Neural crest cell (in vitro differentiated cells): ENCODE data around the gene PLA2G4A. TPM values are rescaled to one million over a fixed set of nuclear protein-coding genes. Genes with fewer than 3 reads are reported as not detected.

Experiments used
- DNase-seq: peaks from one replicate; pipeline ENCODE4 v3.0.0; 2021; ENCODE audit warnings: low read depth, mixed read lengths, low spot score
- H3K27ac Mint-ChIP-seq: one replicate; pipeline ENCODE4 v1.8.0; 2021; ENCODE audit warnings: mild to moderate bottlenecking, mixed read lengths; ENCODE audit not compliant: unreplicated experiment
- H3K27me3 Mint-ChIP-seq: 2 replicates; pipeline ENCODE4 v1.8.0; 2021; ENCODE audit warnings: low read depth, mild to moderate bottlenecking, mixed read lengths
- H3K36me3 Mint-ChIP-seq: 2 replicates; pipeline ENCODE4 v1.8.0; 2021; ENCODE audit warnings: low read depth, mild to moderate bottlenecking, mixed read lengths
- H3K4me1 Mint-ChIP-seq: 2 replicates; pipeline ENCODE4 v1.8.0; 2021; ENCODE audit warnings: mixed read lengths
- H3K4me3 Mint-ChIP-seq: one replicate; pipeline ENCODE4 v1.8.0; 2021; ENCODE audit warnings: mild to moderate bottlenecking, mixed read lengths
- H3K9me3 Mint-ChIP-seq: 2 replicates; pipeline ENCODE4 v1.8.0; 2021; ENCODE audit warnings: mixed read lengths
- CTCF ChIP-seq: fragments of 200-600 bp; sonication (generic); conservative IDR thresholded peaks from 2 replicates; pipeline ENCODE4 v1.5.0; 2021; ENCODE audit warnings: antibody characterized with exemption, mild to moderate bottlenecking
- total RNA-seq: library from RNA; stranded (reverse); gene quantifications from 2 replicates; pipeline ENCODE4 v1.2.1, GENCODE V29; 2021

The PLA2G4A gene
- total RNA-seq, 1 donor from 2014 or later: 4.5 TPM

DNA sequence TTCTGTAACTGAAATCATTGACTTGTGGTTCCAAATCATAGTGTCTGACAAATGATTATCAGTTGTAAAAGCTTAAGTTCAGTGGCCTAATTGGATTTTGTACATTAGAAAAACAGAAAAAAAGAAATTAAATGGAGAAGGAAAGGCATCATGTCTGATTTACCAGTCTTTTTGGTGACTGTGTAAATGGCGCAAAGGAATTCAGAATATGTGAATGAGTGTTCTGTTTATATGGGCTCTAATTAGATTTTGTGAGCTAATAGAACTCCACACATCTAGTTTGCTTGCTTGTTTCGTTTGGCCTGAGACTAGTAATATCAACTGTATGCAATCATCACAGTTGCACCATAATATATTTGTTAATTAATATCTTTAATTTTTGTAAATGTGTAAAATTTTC, 151.7 kb downstream of the PLA2G4A start:
- Mint-ChIP-seq H3K4me1 (peaks cover 9% of the 10 kb centered on the region), H3K36me3 (peaks cover 4% of the 10 kb centered on the region), H3K27me3 (no peaks in the 10 kb centered on the region), H3K27ac (no peak overlapping the region), H3K4me3 (no peak overlapping the region), H3K9me3 (peaks cover 3% of the 10 kb centered on the region)
- no peak for TF ChIP-seq CTCF
- DNase-seq: no peak

GRCh38 chr1:186982116-186982515, 153.4 kb downstream of the PLA2G4A start:
- no peak for DNase-seq
- H3K36me3 Mint-ChIP-seq: peaks cover 4% of the 10 kb centered on the region
- TF ChIP-seq CTCF: no peak
- H3K4me3 Mint-ChIP-seq: no peak overlapping the region
- peaks cover 13% of the 10 kb centered on the region for H3K4me1 Mint-ChIP-seq
- H3K27me3 Mint-ChIP-seq: no peaks in the 10 kb centered on the region
- H3K27ac Mint-ChIP-seq: no peak overlapping the region
- H3K9me3 Mint-ChIP-seq: peaks cover 3% of the 10 kb centered on the region

GRCh38 chr1:186983327-186983726, 154.6 kb downstream of the PLA2G4A start:
- no peak for DNase-seq
- Mint-ChIP-seq H3K4me3 (no peak overlapping the region), H3K36me3 (peaks cover 4% of the 10 kb centered on the region), H3K9me3 (peaks cover 3% of the 10 kb centered on the region), H3K27me3 (no peaks in the 10 kb centered on the region), H3K27ac (no peak overlapping the region), H3K4me1 (peaks cover 8% of the 10 kb centered on the region)
- no peak for TF ChIP-seq CTCF

- Mint-ChIP-seq H3K27ac (no peak overlapping the region), H3K36me3 (peaks cover 4% of the 10 kb centered on the region)
- no peak for DNase-seq
Measured at GRCh38 chr1:186984959-186985358, 156.2 kb downstream of the PLA2G4A start.

GRCh38 chr1:186985889-186986491, 157.2 kb downstream of the PLA2G4A start:
- Mint-ChIP-seq H3K4me1 (peaks cover 8% of the 10 kb centered on the region), H3K27me3 (no peaks in the 10 kb centered on the region), H3K4me3 (no peak overlapping the region), H3K9me3 (no peaks in the 10 kb centered on the region), H3K27ac (no peak overlapping the region), H3K36me3 (no peaks in the 10 kb centered on the region)
- peak; percentile 90 for TF ChIP-seq CTCF
- DNase-seq: peak; percentile 8

More at GRCh38 chr1:186984959-186985358, 156.2 kb downstream of the PLA2G4A start:
- no peaks in the 10 kb centered on the region for H3K27me3 Mint-ChIP-seq
- H3K9me3 Mint-ChIP-seq: peaks cover 3% of the 10 kb centered on the region
- no peak for TF ChIP-seq CTCF
- peaks cover 8% of the 10 kb centered on the region for H3K4me1 Mint-ChIP-seq
- no peak overlapping the region for H3K4me3 Mint-ChIP-seq
